IMR-90 (cell line): ENCODE results near the gene CYB561A3. TPM values are rescaled to one million over a fixed set of nuclear protein-coding genes. Genes with fewer than 3 reads are reported as not detected.

ENCODE experiments used
- ATAC-seq: fragments of 200-7000 bp; cut with Tn5 transposase; 2 replicates; pipeline ENCODE4 v1.9.1; 2020; ENCODE audit warnings: low read depth, mild to moderate bottlenecking, moderate library complexity
- BruUV-seq: library from RNA; stranded (reverse); fragments of 400-500 nt; replicated peaks from 2 replicates; lab custom pipeline; 2021; lab: Mats Ljungman, UMichigan
- CTCF ChIA-PET: fragments of 300-600 bp; formaldehyde crosslinking; extraction: SDS; loops from one replicate; lab custom pipeline; 2021; ENCODE audit warnings: antibody characterized with exemption; lab: Yijun Ruan, JAX
- POLR2A ChIA-PET: fragments of 300-600 bp; sonication (Branson Sonifier 250); formaldehyde crosslinking; loops from one replicate; lab custom pipeline; 2022; ENCODE audit warnings: antibody characterized with exemption; ENCODE audit not compliant: unreplicated experiment; lab: Charles Lee
- DNase-seq: peaks from one replicate; pipeline ENCODE4 v3.0.0; 2013
- H2AFZ ChIP-seq: replicated peaks from 2 replicates; pipeline ENCODE3; 2013; ENCODE audit warnings: low read length, mild to moderate bottlenecking; ENCODE audit not compliant: poor library complexity
- H2AK5ac ChIP-seq: 2 replicates; pipeline ENCODE4 v1.6.1; 2013; ENCODE audit warnings: low read depth, low read length, inconsistent platforms
- H2AK9ac ChIP-seq: replicated peaks from 2 replicates; pipeline ENCODE3; 2013; ENCODE audit warnings: mild to moderate bottlenecking, low read depth, low read length, moderate library complexity; ENCODE audit not compliant: poor library complexity
- H2BK120ac ChIP-seq: 2 replicates; pipeline ENCODE4 v1.6.1; 2013; ENCODE audit warnings: low read depth, low read length, inconsistent platforms
- H2BK15ac ChIP-seq: 3 replicates; pipeline ENCODE4 v1.6.1; 2013; ENCODE audit warnings: low read depth, low read length, inconsistent platforms
- H2BK20ac ChIP-seq: 2 replicates; pipeline ENCODE4 v1.6.1; 2013; ENCODE audit warnings: low read depth, mild to moderate bottlenecking, inconsistent platforms, low read length, moderate library complexity
- H2BK5ac ChIP-seq: 2 replicates; pipeline ENCODE4 v1.6.1; 2013; ENCODE audit warnings: mild to moderate bottlenecking, low read depth, low read length, inconsistent platforms; ENCODE audit not compliant: poor library complexity, severe bottlenecking
- H3K14ac ChIP-seq: replicated peaks from 2 replicates; pipeline ENCODE4 v1.6.1; 2013; ENCODE audit warnings: low read depth, low read length, inconsistent platforms
- H3K18ac ChIP-seq: 2 replicates; pipeline ENCODE4 v1.6.1; 2013; ENCODE audit warnings: low read depth, low read length, control low read depth
- H3K23ac ChIP-seq: 2 replicates; pipeline ENCODE4 v1.6.1; 2013; ENCODE audit warnings: low read depth, low read length, inconsistent platforms
- H3K27ac ChIP-seq: 2 replicates; pipeline ENCODE4 v1.5.1; 2013; ENCODE audit warnings: mild to moderate bottlenecking, control low read depth, low read length; ENCODE audit not compliant: insufficient read depth
- H3K27me3 ChIP-seq: 2 replicates; pipeline ENCODE4 v1.6.1; 2013; ENCODE audit warnings: low read length; ENCODE audit not compliant: control insufficient read depth, insufficient read depth
- H3K36me3 ChIP-seq: 2 replicates; pipeline ENCODE4 v1.6.1; 2013; ENCODE audit warnings: low read length, mixed read lengths; ENCODE audit not compliant: control insufficient read depth, insufficient read depth
- H3K4ac ChIP-seq: 2 replicates; pipeline ENCODE4 v1.6.1; 2013; ENCODE audit warnings: low read depth, low read length, inconsistent platforms
- H3K4me1 ChIP-seq: 2 replicates; pipeline ENCODE4 v1.6.1; 2013; ENCODE audit warnings: low read length, mixed read lengths; ENCODE audit not compliant: control insufficient read depth, insufficient read depth
- H3K4me2 ChIP-seq: 2 replicates; pipeline ENCODE4 v1.6.1; 2013; ENCODE audit warnings: low read depth, mild to moderate bottlenecking, control low read depth, low read length, moderate library complexity
- H3K4me3 ChIP-seq: 2 replicates; pipeline ENCODE4 v1.5.1; 2013; ENCODE audit warnings: low read depth, mild to moderate bottlenecking, control low read depth, low read length, moderate library complexity; ENCODE audit not compliant: insufficient read depth
- H3K56ac ChIP-seq: 2 replicates; pipeline ENCODE4 v1.6.1; 2013; ENCODE audit warnings: low read length, inconsistent platforms; ENCODE audit not compliant: insufficient read depth; ENCODE audit errors: extremely low read depth
- H3K79me1 ChIP-seq, 2 experiments: 2 replicates each; pipeline ENCODE4 v1.6.1; 2013; ENCODE audit warnings: low read length in 2 of 2, inconsistent platforms in 1 of 2, low read depth in 1 of 2
- H3K9ac ChIP-seq: 2 replicates; pipeline ENCODE4 v1.6.1; 2013; ENCODE audit warnings: low read depth, low read length, control low read depth
- H3K9me1 ChIP-seq: 2 replicates; pipeline ENCODE4 v1.6.1; 2013; ENCODE audit warnings: low read length, inconsistent platforms; ENCODE audit not compliant: insufficient read depth
- H3K9me3 ChIP-seq: 2 replicates; pipeline ENCODE4 v1.6.1; 2013; ENCODE audit warnings: low read length; ENCODE audit not compliant: control insufficient read depth, insufficient read depth
- H4K20me1 ChIP-seq: 2 replicates; pipeline ENCODE4 v1.6.1; 2013; ENCODE audit warnings: low read length, inconsistent platforms; ENCODE audit not compliant: insufficient read depth
- H4K5ac ChIP-seq: 2 replicates; pipeline ENCODE4 v1.6.1; 2013; ENCODE audit warnings: mild to moderate bottlenecking, low read depth, low read length, control low read depth
- H4K8ac ChIP-seq, 2 experiments: 2 replicates each; pipeline ENCODE4 v1.6.1; 2013; ENCODE audit warnings: low read depth in 2 of 2, low read length in 2 of 2, control low read depth in 1 of 2, inconsistent platforms in 1 of 2
- H4K91ac ChIP-seq: 2 replicates; pipeline ENCODE4 v1.6.1; 2013; ENCODE audit warnings: low read depth, low read length, inconsistent platforms; ENCODE audit not compliant: insufficient read depth
- BHLHE40 ChIP-seq: fragments of 150-350 bp; IDR thresholded peaks from 2 replicates; pipeline ENCODE4 v1.6.1; 2016; ENCODE audit warnings: mild to moderate bottlenecking, low read depth, low read length
- CEBPB ChIP-seq: IDR thresholded peaks from 2 replicates; pipeline ENCODE4 v1.6.1; 2012; ENCODE audit warnings: low read depth, low read length, improper control_type of control experiment
- CHD1 ChIP-seq: IDR thresholded peaks from 2 replicates; pipeline ENCODE4 v1.6.1; 2012; ENCODE audit warnings: low read depth, low read length, improper control_type of control experiment
- FOS ChIP-seq: fragments of 150-350 bp; IDR thresholded peaks from 2 replicates; pipeline ENCODE4 v1.6.1; 2016; ENCODE audit warnings: low read depth, low read length
- MAFK ChIP-seq: IDR thresholded peaks from 2 replicates; pipeline ENCODE4 v1.6.1; 2012; ENCODE audit warnings: low read depth, low read length, improper control_type of control experiment
- MAZ ChIP-seq: IDR thresholded peaks from 2 replicates; pipeline ENCODE4 v1.6.1; 2012; ENCODE audit warnings: low read depth, mild to moderate bottlenecking, low read length, improper control_type of control experiment, moderate library complexity, borderline replicate concordance
- MXI1 ChIP-seq: IDR thresholded peaks from 2 replicates; pipeline ENCODE4 v1.6.1; 2012; ENCODE audit warnings: low read depth, mild to moderate bottlenecking, low read length, moderate library complexity, borderline replicate concordance
- NFE2L2 ChIP-seq: fragments of 150-350 bp; IDR thresholded peaks from 2 replicates; pipeline ENCODE4 v1.6.1; 2016; ENCODE audit warnings: low read depth, mild to moderate bottlenecking, low read length
- POLR2A ChIP-seq: IDR thresholded peaks from 2 replicates; pipeline ENCODE4 v1.6.1; 2012; ENCODE audit warnings: mild to moderate bottlenecking, low read depth, low read length
- RAD21 ChIP-seq: IDR thresholded peaks from 2 replicates; pipeline ENCODE4 v1.6.1; 2012; ENCODE audit warnings: low read length, improper control_type of control experiment
- RCOR1 ChIP-seq: IDR thresholded peaks from 2 replicates; pipeline ENCODE4 v1.6.1; 2012; ENCODE audit warnings: mild to moderate bottlenecking, low read length, improper control_type of control experiment; ENCODE audit not compliant: insufficient replicate concordance
- RFX5 ChIP-seq: IDR thresholded peaks from 2 replicates; pipeline ENCODE4 v1.8.0; 2012; ENCODE audit warnings: low read depth, mild to moderate bottlenecking, low read length, moderate library complexity
- SMC3 ChIP-seq: fragments of 150-350 bp; IDR thresholded peaks from 2 replicates; pipeline ENCODE4 v1.6.1; 2016; ENCODE audit warnings: low read depth, mild to moderate bottlenecking, antibody characterized with exemption, low read length, moderate library complexity
- WGBS, 2 experiments: methylation state at CpG; one replicate each; pipeline versions ENCODE4 v1.1.5 to v1.1.7; 2013; ENCODE audit warnings: missing lambda C conversion rate in 2 of 2; ENCODE audit not compliant: insufficient read length in 1 of 2; ENCODE audit errors: extremely low coverage in 2 of 2; 5-methylcytosine and 5-hydroxymethylcytosine counted together
- dilution Hi-C: fragments of 300-500 bp; cut with HindIII; formaldehyde crosslinking; loops from one replicate; pipeline ENCODE4 v1.14.3; 2018; ENCODE audit warnings: low sequenced_read_pairs; ENCODE audit not compliant: unreplicated experiment
- in situ Hi-C: fragments of 300-500 bp; cut with MboI; formaldehyde crosslinking; loops from 3 replicates; pipeline ENCODE4 v1.14.3; 2019; ENCODE audit warnings: low sequenced_read_pairs, inconsistent platforms, mixed read lengths
- intact Hi-C: fragments of 100-400 bp; cut with micrococcal nuclease; formaldehyde crosslinking; loops from 2 replicates; pipeline ENCODE4 v1.10.0; 2022
- polyA plus RNA-seq, 3 experiments: library from polyadenylated mRNA; depleted of rRNA; stranded (reverse); fragments of >200 nt; gene quantifications; 2 replicates each; pipeline ENCODE4 v1.2.3, GENCODE V29; 2012; ENCODE audit warnings: low replicate concordance in 1 of 3
- total RNA-seq: library from RNA; depleted of rRNA; stranded (reverse); fragments of >200 nt; gene quantifications from 2 replicates; pipeline ENCODE4 v1.2.3, GENCODE V29; 2012
- TF ChIP-seq, protein P1 (sequence below): conservative IDR thresholded peaks from 2 replicates; pipeline ENCODE4 v1.5.1; 2012; ENCODE audit warnings: mild to moderate bottlenecking, low read depth, low read length, improper control_type of control experiment
- TF ChIP-seq, protein P2 (sequence below): fragments of 150-350 bp; IDR thresholded peaks from 2 replicates; pipeline ENCODE4 v1.6.1; 2017; ENCODE audit warnings: mild to moderate bottlenecking, antibody characterized with exemption, low read length, low read depth
- TF ChIP-seq, protein P3 (sequence below): fragments of 150-350 bp; IDR thresholded peaks from 2 replicates; pipeline ENCODE4 v1.6.1; 2016; ENCODE audit warnings: low read depth, mild to moderate bottlenecking, low read length, moderate library complexity, borderline replicate concordance

The CYB561A3 gene
- total and polyA plus RNA-seq, 2 of the 4 experiments (the other 2 are of a cell fraction) = 13.6 to 39.2 TPM

DNA sequence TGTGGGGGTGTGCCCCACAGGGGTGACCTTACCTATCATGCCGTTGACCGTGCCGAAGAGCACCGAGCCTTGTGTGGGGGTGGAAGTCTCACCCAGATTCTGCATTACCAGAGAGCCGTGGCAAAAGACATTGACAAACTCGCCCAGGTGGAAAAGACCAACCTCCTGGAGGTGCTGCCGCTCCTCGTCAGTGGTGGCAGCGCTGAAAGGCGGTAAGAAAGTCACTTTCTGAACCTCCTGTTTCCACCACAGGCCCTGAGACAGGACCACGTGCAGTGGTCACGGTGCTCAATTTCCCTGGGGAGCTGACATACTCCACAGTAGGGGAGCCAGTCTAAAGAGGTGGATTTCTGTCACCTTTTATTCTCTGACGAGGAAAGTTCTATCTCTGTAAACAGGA is 59.1 kb downstream of the CYB561A3 start:
- Histone ChIP-seq H3K27me3 (no peaks in the 10 kb centered on the region), H3K79me1 (peaks cover 10 to 31% of the 10 kb centered on the region in 2 experiments), H4K5ac (no peak overlapping the region), H3K9me1 (peaks cover 20% of the 10 kb centered on the region; the same call in 1 of the 2 replicates), H3K9ac (no peak overlapping the region), H3K23ac (no peak overlapping the region), H3K4me1 (peaks cover 5% of the 10 kb centered on the region), H2AK5ac (no peak overlapping the region), H3K56ac (no peak overlapping the region), H4K20me1 (peaks cover 21% of the 10 kb centered on the region), H3K4ac (no peak overlapping the region), H2AK9ac (no peak overlapping the region), H3K36me3 (peaks cover 71% of the 10 kb centered on the region), H2BK20ac (no peak overlapping the region), H2BK5ac (no peak overlapping the region), H2AFZ (no peak overlapping the region), H3K14ac (no peak overlapping the region), H2BK15ac (no peak overlapping the region), H4K91ac (no peak overlapping the region), H3K4me2 (no peak overlapping the region), H2BK120ac (no peak overlapping the region), H3K4me3 (no peak overlapping the region), H3K27ac (no peak overlapping the region), H3K18ac (no peak overlapping the region), H3K9me3 (no peaks in the 10 kb centered on the region), H4K8ac (no peak overlapping the region)
- POLR2A ChIA-PET = no interaction called here
- in situ Hi-C loops = loop anchor here (25.0 kb wide), 1 partner anchor 1690 kb away; the partner anchor contains the start of gene OSBP
- dilution Hi-C loops = no loop called here
- WGBS, 2 experiments = no CpG with 5 or more reads among the region's 13 CpGs
- DNase-seq (no peak), ATAC-seq (no peak)
- CTCF ChIA-PET = no interaction called here
- intact Hi-C loops = no loop called here
- TF ChIP-seq MAZ (no peak), BHLHE40 (no peak), CHD1 (no peak), SMC3 (no peak), CEBPB (no peak), FOS (no peak), RAD21 (no peak), RCOR1 (no peak), POLR2A (no peak), MXI1 (no peak), RFX5 (no peak), NFE2L2 (no peak), MAFK (no peak)
- TF ChIP-seq, protein P1, sequence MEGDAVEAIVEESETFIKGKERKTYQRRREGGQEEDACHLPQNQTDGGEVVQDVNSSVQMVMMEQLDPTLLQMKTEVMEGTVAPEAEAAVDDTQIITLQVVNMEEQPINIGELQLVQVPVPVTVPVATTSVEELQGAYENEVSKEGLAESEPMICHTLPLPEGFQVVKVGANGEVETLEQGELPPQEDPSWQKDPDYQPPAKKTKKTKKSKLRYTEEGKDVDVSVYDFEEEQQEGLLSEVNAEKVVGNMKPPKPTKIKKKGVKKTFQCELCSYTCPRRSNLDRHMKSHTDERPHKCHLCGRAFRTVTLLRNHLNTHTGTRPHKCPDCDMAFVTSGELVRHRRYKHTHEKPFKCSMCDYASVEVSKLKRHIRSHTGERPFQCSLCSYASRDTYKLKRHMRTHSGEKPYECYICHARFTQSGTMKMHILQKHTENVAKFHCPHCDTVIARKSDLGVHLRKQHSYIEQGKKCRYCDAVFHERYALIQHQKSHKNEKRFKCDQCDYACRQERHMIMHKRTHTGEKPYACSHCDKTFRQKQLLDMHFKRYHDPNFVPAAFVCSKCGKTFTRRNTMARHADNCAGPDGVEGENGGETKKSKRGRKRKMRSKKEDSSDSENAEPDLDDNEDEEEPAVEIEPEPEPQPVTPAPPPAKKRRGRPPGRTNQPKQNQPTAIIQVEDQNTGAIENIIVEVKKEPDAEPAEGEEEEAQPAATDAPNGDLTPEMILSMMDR = no peak
- TF ChIP-seq, protein P2, sequence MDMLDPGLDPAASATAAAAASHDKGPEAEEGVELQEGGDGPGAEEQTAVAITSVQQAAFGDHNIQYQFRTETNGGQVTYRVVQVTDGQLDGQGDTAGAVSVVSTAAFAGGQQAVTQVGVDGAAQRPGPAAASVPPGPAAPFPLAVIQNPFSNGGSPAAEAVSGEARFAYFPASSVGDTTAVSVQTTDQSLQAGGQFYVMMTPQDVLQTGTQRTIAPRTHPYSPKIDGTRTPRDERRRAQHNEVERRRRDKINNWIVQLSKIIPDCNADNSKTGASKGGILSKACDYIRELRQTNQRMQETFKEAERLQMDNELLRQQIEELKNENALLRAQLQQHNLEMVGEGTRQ = no peak
- TF ChIP-seq, protein P3, sequence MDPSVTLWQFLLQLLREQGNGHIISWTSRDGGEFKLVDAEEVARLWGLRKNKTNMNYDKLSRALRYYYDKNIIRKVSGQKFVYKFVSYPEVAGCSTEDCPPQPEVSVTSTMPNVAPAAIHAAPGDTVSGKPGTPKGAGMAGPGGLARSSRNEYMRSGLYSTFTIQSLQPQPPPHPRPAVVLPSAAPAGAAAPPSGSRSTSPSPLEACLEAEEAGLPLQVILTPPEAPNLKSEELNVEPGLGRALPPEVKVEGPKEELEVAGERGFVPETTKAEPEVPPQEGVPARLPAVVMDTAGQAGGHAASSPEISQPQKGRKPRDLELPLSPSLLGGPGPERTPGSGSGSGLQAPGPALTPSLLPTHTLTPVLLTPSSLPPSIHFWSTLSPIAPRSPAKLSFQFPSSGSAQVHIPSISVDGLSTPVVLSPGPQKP = no peak
- BruUV-seq = no TSS peak
